ENCODE results near the gene GABRE. TPM values are rescaled to one million over a fixed set of nuclear protein-coding genes. Genes with fewer than 3 reads are reported as not detected.

The GABRE gene
- total RNA-seq, 1 experiment from 2014 or later = not detected

- Histone ChIP-seq H3K27me3 (ENCODE audit: low read length) (no peaks in the 10 kb centered on the region), H3F3A (ENCODE audit: low read length, unreplicated experiment) (no peaks in the 10 kb centered on the region), H3K9me2 (replicated peaks; ENCODE audit: low read length) (no peaks in the 10 kb centered on the region), H3K79me2 (ENCODE audit: low read length) (no peaks in the 10 kb centered on the region), H3K4me1 (ENCODE audit: insufficient read depth, low read length) (no peaks in the 10 kb centered on the region), H3K4me2 (ENCODE audit: low read length) (no peak overlapping the region), H2AFZ (ENCODE audit: low read length) (no peak overlapping the region), H4K20me1 (ENCODE audit: low read length) (no peaks in the 10 kb centered on the region), H3K9ac (ENCODE audit: low read length) (no peak overlapping the region), H3K36me3 (ENCODE audit: low read depth, low read length) (no peaks in the 10 kb centered on the region), H3K9me3 (ENCODE audit: low read length) (no peaks in the 10 kb centered on the region), H3K4me3 (ENCODE audit: low read length) (no peak overlapping the region), H3K27ac (ENCODE audit: low read length) (no peak overlapping the region)
- DNase-seq = no peak
- BruUV-seq (replicated peaks) = no TSS peak
- ATAC-seq = no peak
- TF ChIP-seq EZH2phosphoT487 (IDR thresholded peaks at IDR 0.05; ENCODE audit: borderline replicate concordance, low read length) (no peak), EZH2 (IDR thresholded peaks at IDR 0.05; ENCODE audit: low read length, unreplicated experiment) (no peak)
- TF ChIP-seq, protein P1, sequence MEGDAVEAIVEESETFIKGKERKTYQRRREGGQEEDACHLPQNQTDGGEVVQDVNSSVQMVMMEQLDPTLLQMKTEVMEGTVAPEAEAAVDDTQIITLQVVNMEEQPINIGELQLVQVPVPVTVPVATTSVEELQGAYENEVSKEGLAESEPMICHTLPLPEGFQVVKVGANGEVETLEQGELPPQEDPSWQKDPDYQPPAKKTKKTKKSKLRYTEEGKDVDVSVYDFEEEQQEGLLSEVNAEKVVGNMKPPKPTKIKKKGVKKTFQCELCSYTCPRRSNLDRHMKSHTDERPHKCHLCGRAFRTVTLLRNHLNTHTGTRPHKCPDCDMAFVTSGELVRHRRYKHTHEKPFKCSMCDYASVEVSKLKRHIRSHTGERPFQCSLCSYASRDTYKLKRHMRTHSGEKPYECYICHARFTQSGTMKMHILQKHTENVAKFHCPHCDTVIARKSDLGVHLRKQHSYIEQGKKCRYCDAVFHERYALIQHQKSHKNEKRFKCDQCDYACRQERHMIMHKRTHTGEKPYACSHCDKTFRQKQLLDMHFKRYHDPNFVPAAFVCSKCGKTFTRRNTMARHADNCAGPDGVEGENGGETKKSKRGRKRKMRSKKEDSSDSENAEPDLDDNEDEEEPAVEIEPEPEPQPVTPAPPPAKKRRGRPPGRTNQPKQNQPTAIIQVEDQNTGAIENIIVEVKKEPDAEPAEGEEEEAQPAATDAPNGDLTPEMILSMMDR (conservative IDR thresholded peaks at IDR 0.05; ENCODE audit: low read depth, low read length) = no peak
- ChIA-PET POLR2A (ENCODE audit: unreplicated experiment) (no interaction called here), CTCF (no interaction called here)
- intact Hi-C loops (cut with micrococcal nuclease) = no loop called here
Observed at GRCh38 chrX:151985531-151985930, 11.1 kb upstream of the GABRE start.

GRCh38 chrX:151984902-151985301, 10.4 kb upstream of the GABRE start:
- Histone ChIP-seq H3K79me2 (ENCODE audit: low read length) (no peaks in the 10 kb centered on the region), H2AFZ (ENCODE audit: low read length) (no peak overlapping the region), H4K20me1 (ENCODE audit: low read length) (no peaks in the 10 kb centered on the region), H3K4me2 (ENCODE audit: low read length) (no peak overlapping the region), H3K9me3 (ENCODE audit: low read length) (no peaks in the 10 kb centered on the region), H3K4me1 (ENCODE audit: insufficient read depth, low read length) (no peaks in the 10 kb centered on the region), H3K9ac (ENCODE audit: low read length) (no peak overlapping the region), H3K9me2 (replicated peaks; ENCODE audit: low read length) (no peaks in the 10 kb centered on the region), H3K27me3 (ENCODE audit: low read length) (no peaks in the 10 kb centered on the region), H3K27ac (ENCODE audit: low read length) (no peak overlapping the region), H3K36me3 (ENCODE audit: low read depth, low read length) (no peaks in the 10 kb centered on the region), H3F3A (ENCODE audit: low read length, unreplicated experiment) (no peaks in the 10 kb centered on the region), H3K4me3 (ENCODE audit: low read length) (no peak overlapping the region)
- no TSS peak for BruUV-seq (replicated peaks)
- ChIA-PET CTCF (no interaction called here), POLR2A (ENCODE audit: unreplicated experiment) (no interaction called here)
- no peak for TF ChIP-seq EZH2 (IDR thresholded peaks at IDR 0.05; ENCODE audit: low read length, unreplicated experiment)
- TF ChIP-seq, protein P1 (conservative IDR thresholded peaks at IDR 0.05; ENCODE audit: low read depth, low read length) = no peak
- no peak for TF ChIP-seq EZH2phosphoT487 (IDR thresholded peaks at IDR 0.05; ENCODE audit: borderline replicate concordance, low read length)
- ATAC-seq (no peak), DNase-seq (no peak)
- intact Hi-C loops (cut with micrococcal nuclease) = no loop called here

DNA sequence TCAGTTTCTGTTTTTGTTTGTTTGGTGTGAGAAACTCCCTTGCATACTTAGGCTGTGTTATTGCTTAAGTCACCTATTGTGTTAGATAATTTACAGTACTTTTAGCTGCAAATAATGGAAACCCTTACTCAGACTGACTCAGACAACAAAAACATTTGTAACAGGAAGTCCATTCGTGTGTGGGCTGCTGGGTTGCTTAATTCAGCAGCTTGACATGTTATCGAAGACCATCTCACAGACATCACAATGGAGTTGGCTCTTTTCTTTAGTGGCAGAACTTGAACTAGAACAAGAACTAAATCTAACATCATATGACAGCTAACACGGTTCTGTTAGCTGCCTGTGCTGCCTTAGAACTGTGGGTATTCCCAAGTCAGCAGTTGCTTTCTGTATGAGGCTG, 9.9 kb upstream of the GABRE start:
- Histone ChIP-seq H3K36me3 (ENCODE audit: low read depth, low read length) (no peaks in the 10 kb centered on the region), H2AFZ (ENCODE audit: low read length) (no peak overlapping the region), H3K27me3 (ENCODE audit: low read length) (no peaks in the 10 kb centered on the region), H4K20me1 (ENCODE audit: low read length) (no peaks in the 10 kb centered on the region), H3K4me3 (ENCODE audit: low read length) (no peak overlapping the region), H3K9me2 (replicated peaks; ENCODE audit: low read length) (no peaks in the 10 kb centered on the region), H3K9me3 (ENCODE audit: low read length) (no peaks in the 10 kb centered on the region), H3K4me2 (ENCODE audit: low read length) (no peak overlapping the region), H3K4me1 (ENCODE audit: insufficient read depth, low read length) (no peaks in the 10 kb centered on the region), H3K27ac (ENCODE audit: low read length) (no peak overlapping the region), H3F3A (ENCODE audit: low read length, unreplicated experiment) (no peaks in the 10 kb centered on the region), H3K9ac (ENCODE audit: low read length) (no peak overlapping the region), H3K79me2 (ENCODE audit: low read length) (no peaks in the 10 kb centered on the region)
- TF ChIP-seq EZH2phosphoT487 (IDR thresholded peaks at IDR 0.05; ENCODE audit: borderline replicate concordance, low read length) = no peak
- TF ChIP-seq EZH2 (IDR thresholded peaks at IDR 0.05; ENCODE audit: low read length, unreplicated experiment) = no peak
- TF ChIP-seq, protein P1 (conservative IDR thresholded peaks at IDR 0.05; ENCODE audit: low read depth, low read length) = no peak
- ATAC-seq (no peak), DNase-seq (peak; percentile 48)
- no TSS peak for BruUV-seq (replicated peaks)
- ChIA-PET CTCF (no interaction called here), POLR2A (ENCODE audit: unreplicated experiment) (no interaction called here)
- intact Hi-C loops (cut with micrococcal nuclease) = no loop called here
